NT2/D1 (cell line): ENCODE data around the gene OSBP.

Experiments used
- SUZ12 ChIP-seq: IDR thresholded peaks from 2 replicates; pipeline ENCODE4 v1.6.1; 2011; ENCODE audit not compliant: insufficient read length, insufficient read depth; ENCODE audit errors: extremely low read depth
- YY1 ChIP-seq: IDR thresholded peaks from 2 replicates; pipeline ENCODE4 v1.6.1; 2011; ENCODE audit not compliant: insufficient read length, insufficient read depth
- ZNF274 ChIP-seq: IDR thresholded peaks from 2 replicates; pipeline ENCODE4 v1.6.1; 2011; ENCODE audit warnings: mild to moderate bottlenecking, low read depth, low read length

- no peak for TF ChIP-seq YY1
- TF ChIP-seq SUZ12, result no peak
- TF ChIP-seq ZNF274, result no peak
These were observed 44.4 kb upstream of the OSBP start for GRCh38 chr11:59659981-59660380.
